ENCODE results near the gene NEO1.

NEO1 gene

GRCh38 chr15:73319460-73320245 is 267.4 kb downstream of the NEO1 start:
- Histone ChIP-seq H3K9me3 (ENCODE audit: control insufficient read depth, low read length) (no peaks in the 10 kb centered on the region), H3K27me3 (ENCODE audit: control insufficient read depth, insufficient read depth, low read length) (peaks cover 6% of the 10 kb centered on the region), H3K36me3 (ENCODE audit: control insufficient read depth, insufficient read depth, low read length) (no peaks in the 10 kb centered on the region), H3K4me1 (ENCODE audit: control insufficient read depth, insufficient read depth, low read length) (no peaks in the 10 kb centered on the region), H3K9ac (ENCODE audit: low read length) (no peak overlapping the region), H3K4me3 (ENCODE audit: low read length) (no peak overlapping the region)

GRCh38 chr15:73320619-73321180 is 268.4 kb downstream of the NEO1 start:
- H3K9ac ChIP-seq (ENCODE audit: low read length): no peak overlapping the region
- H3K4me3 ChIP-seq (ENCODE audit: low read length): no peak overlapping the region
- no peaks in the 10 kb centered on the region for H3K36me3 ChIP-seq (ENCODE audit: control insufficient read depth, insufficient read depth, low read length)
- no peaks in the 10 kb centered on the region for H3K9me3 ChIP-seq (ENCODE audit: control insufficient read depth, low read length)
- no peaks in the 10 kb centered on the region for H3K4me1 ChIP-seq (ENCODE audit: control insufficient read depth, insufficient read depth, low read length)
- H3K27me3 ChIP-seq (ENCODE audit: control insufficient read depth, insufficient read depth, low read length): peaks cover 6% of the 10 kb centered on the region

GRCh38 chr15:73321496-73322450 is 269.5 kb downstream of the NEO1 start:
- H3K36me3 ChIP-seq (ENCODE audit: control insufficient read depth, insufficient read depth, low read length): no peaks in the 10 kb centered on the region
- H3K27me3 ChIP-seq (ENCODE audit: control insufficient read depth, insufficient read depth, low read length): peaks cover 12% of the 10 kb centered on the region
- no peaks in the 10 kb centered on the region for H3K9me3 ChIP-seq (ENCODE audit: control insufficient read depth, low read length)
- no peak overlapping the region for H3K4me3 ChIP-seq (ENCODE audit: low read length)
- no peaks in the 10 kb centered on the region for H3K4me1 ChIP-seq (ENCODE audit: control insufficient read depth, insufficient read depth, low read length)
- H3K9ac ChIP-seq (ENCODE audit: low read length): no peak overlapping the region

- Histone ChIP-seq H3K36me3 (ENCODE audit: control insufficient read depth, insufficient read depth, low read length) (no peaks in the 10 kb centered on the region), H3K4me1 (ENCODE audit: control insufficient read depth, insufficient read depth, low read length) (no peaks in the 10 kb centered on the region), H3K9ac (ENCODE audit: low read length) (no peak overlapping the region), H3K9me3 (ENCODE audit: control insufficient read depth, low read length) (no peaks in the 10 kb centered on the region), H3K4me3 (ENCODE audit: low read length) (no peak overlapping the region), H3K27me3 (ENCODE audit: control insufficient read depth, insufficient read depth, low read length) (peaks cover 12% of the 10 kb centered on the region)
These were observed 270.6 kb downstream of the NEO1 start for GRCh38 chr15:73322665-73323373.

- no peaks in the 10 kb centered on the region for H3K4me1 ChIP-seq (ENCODE audit: control insufficient read depth, insufficient read depth, low read length)
- no peaks in the 10 kb centered on the region for H3K36me3 ChIP-seq (ENCODE audit: control insufficient read depth, insufficient read depth, low read length)
- no peaks in the 10 kb centered on the region for H3K9me3 ChIP-seq (ENCODE audit: control insufficient read depth, low read length)
- no peak overlapping the region for H3K4me3 ChIP-seq (ENCODE audit: low read length)
- H3K27me3 ChIP-seq (ENCODE audit: control insufficient read depth, insufficient read depth, low read length): peaks cover 12% of the 10 kb centered on the region
- H3K9ac ChIP-seq (ENCODE audit: low read length): no peak overlapping the region
These were observed 271.2 kb downstream of the NEO1 start for GRCh38 chr15:73323374-73323955.

GRCh38 chr15:73323956-73324355 is 271.7 kb downstream of the NEO1 start:
- Histone ChIP-seq H3K4me3 (ENCODE audit: low read length) (no peak overlapping the region), H3K9me3 (ENCODE audit: control insufficient read depth, low read length) (no peaks in the 10 kb centered on the region), H3K9ac (ENCODE audit: low read length) (no peak overlapping the region), H3K4me1 (ENCODE audit: control insufficient read depth, insufficient read depth, low read length) (no peaks in the 10 kb centered on the region), H3K27me3 (ENCODE audit: control insufficient read depth, insufficient read depth, low read length) (peaks cover 12% of the 10 kb centered on the region), H3K36me3 (ENCODE audit: control insufficient read depth, insufficient read depth, low read length) (no peaks in the 10 kb centered on the region)

GRCh38 chr15:73324496-73325170 is 272.4 kb downstream of the NEO1 start:
- H3K9me3 ChIP-seq (ENCODE audit: control insufficient read depth, low read length): no peaks in the 10 kb centered on the region
- H3K36me3 ChIP-seq (ENCODE audit: control insufficient read depth, insufficient read depth, low read length): no peaks in the 10 kb centered on the region
- H3K4me1 ChIP-seq (ENCODE audit: control insufficient read depth, insufficient read depth, low read length): no peaks in the 10 kb centered on the region
- no peak overlapping the region for H3K9ac ChIP-seq (ENCODE audit: low read length)
- no peak overlapping the region for H3K4me3 ChIP-seq (ENCODE audit: low read length)
- H3K27me3 ChIP-seq (ENCODE audit: control insufficient read depth, insufficient read depth, low read length): peaks cover 7% of the 10 kb centered on the region

- Histone ChIP-seq H3K9me3 (ENCODE audit: control insufficient read depth, low read length) (no peaks in the 10 kb centered on the region), H3K9ac (ENCODE audit: low read length) (no peak overlapping the region), H3K4me1 (ENCODE audit: control insufficient read depth, insufficient read depth, low read length) (no peaks in the 10 kb centered on the region), H3K36me3 (ENCODE audit: control insufficient read depth, insufficient read depth, low read length) (no peaks in the 10 kb centered on the region), H3K27me3 (ENCODE audit: control insufficient read depth, insufficient read depth, low read length) (peaks cover 7% of the 10 kb centered on the region), H3K4me3 (ENCODE audit: low read length) (no peak overlapping the region)
These were observed 273.1 kb downstream of the NEO1 start for GRCh38 chr15:73325191-73325861.

GRCh38 chr15:73326157-73326556 is 273.9 kb downstream of the NEO1 start:
- Histone ChIP-seq H3K9ac (ENCODE audit: low read length) (no peak overlapping the region), H3K27me3 (ENCODE audit: control insufficient read depth, insufficient read depth, low read length) (peaks cover 7% of the 10 kb centered on the region), H3K9me3 (ENCODE audit: control insufficient read depth, low read length) (no peaks in the 10 kb centered on the region), H3K4me3 (ENCODE audit: low read length) (no peak overlapping the region), H3K36me3 (ENCODE audit: control insufficient read depth, insufficient read depth, low read length) (no peaks in the 10 kb centered on the region), H3K4me1 (ENCODE audit: control insufficient read depth, insufficient read depth, low read length) (no peaks in the 10 kb centered on the region)

GRCh38 chr15:73328149-73328820 is 276.0 kb downstream of the NEO1 start:
- no peaks in the 10 kb centered on the region for H3K9me3 ChIP-seq (ENCODE audit: control insufficient read depth, low read length)
- H3K27me3 ChIP-seq (ENCODE audit: control insufficient read depth, insufficient read depth, low read length): peaks cover 7% of the 10 kb centered on the region
- H3K4me1 ChIP-seq (ENCODE audit: control insufficient read depth, insufficient read depth, low read length): no peaks in the 10 kb centered on the region
- H3K36me3 ChIP-seq (ENCODE audit: control insufficient read depth, insufficient read depth, low read length): no peaks in the 10 kb centered on the region
- no peak overlapping the region for H3K4me3 ChIP-seq (ENCODE audit: low read length)
- H3K9ac ChIP-seq (ENCODE audit: low read length): no peak overlapping the region
